Activated T-cell treated with anti-CD3 and anti-CD28 coated beads, Interleukin-2, amount 50 U/mL, for 4 hours (primary cell): Measurements from ENCODE around the gene COMMD9. TPM values are rescaled to one million over a fixed set of nuclear protein-coding genes. Genes with fewer than 3 reads are reported as not detected.

Experiments used
- ATAC-seq, 2 donors: fragments of 200-7000 bp; cut with Tn5 transposase; one replicate each; pipeline ENCODE4 v1.10.0; 2021
- DNase-seq: peaks from one replicate; pipeline ENCODE4 v3.0.0-alpha.2; 2020
- H3K27me3 Mint-ChIP-seq: one replicate; pipeline ENCODE4 v1.8.0; 2021; ENCODE audit warnings: low read depth, mixed read lengths
- H3K36me3 Mint-ChIP-seq: one replicate; pipeline ENCODE4 v1.8.0; 2022; ENCODE audit warnings: mixed read lengths; ENCODE audit not compliant: insufficient read depth
- H3K4me1 Mint-ChIP-seq: one replicate; pipeline ENCODE4 v1.8.0; 2021; ENCODE audit warnings: low read depth, mixed read lengths
- H3K4me3 Mint-ChIP-seq: one replicate; pipeline ENCODE4 v1.8.0; 2021; ENCODE audit warnings: mild to moderate bottlenecking, moderate library complexity, mixed read lengths
- H3K9me3 Mint-ChIP-seq: one replicate; pipeline ENCODE4 v1.8.0; 2021; ENCODE audit warnings: mixed read lengths
- total RNA-seq, 3 donors: library from RNA; stranded (reverse); gene quantifications; one replicate each; pipeline ENCODE4 v1.2.1, GENCODE V29; 2021

The COMMD9 gene
- total RNA-seq, 3 donors from 2014 or later = 47.0 to 55.4 (median 53.1) TPM

DNA sequence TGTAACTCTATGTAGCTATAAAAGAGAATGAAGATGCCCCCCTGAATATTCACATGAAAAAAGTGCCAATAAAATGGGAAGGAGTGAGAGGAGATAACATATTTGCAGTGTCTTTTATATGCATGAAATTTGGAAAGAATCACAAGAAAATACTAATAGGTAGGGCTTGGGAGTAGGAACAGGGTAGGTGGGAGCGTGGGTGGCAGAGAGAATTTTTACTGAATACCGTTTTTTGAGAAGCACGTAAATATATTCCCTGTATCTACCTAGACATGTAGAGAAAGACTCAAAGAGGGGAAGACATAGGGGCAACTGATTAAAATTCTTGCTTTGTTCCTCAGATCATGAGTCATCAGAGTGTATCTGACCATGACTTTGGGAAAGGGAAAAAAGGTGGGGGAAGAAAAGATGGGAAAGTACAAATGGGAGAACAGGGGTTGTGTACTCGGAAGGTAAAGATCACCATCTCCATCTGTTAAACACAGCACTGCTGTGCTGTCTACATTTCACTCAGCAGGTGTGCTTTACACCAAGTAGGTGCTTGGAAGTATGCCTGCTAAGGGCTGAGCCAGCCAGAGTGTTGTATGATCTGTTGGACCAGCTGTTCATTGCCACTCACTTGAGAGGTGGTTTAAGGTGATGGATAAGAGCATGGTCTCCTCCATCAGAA lies 22.8 kb upstream of the COMMD9 start:
- no peak for DNase-seq
- peaks cover 23% of the 10 kb centered on the region for H3K27me3 Mint-ChIP-seq
- H3K9me3 Mint-ChIP-seq = no peaks in the 10 kb centered on the region
- H3K4me1 Mint-ChIP-seq = no peaks in the 10 kb centered on the region
- no peak overlapping the region for H3K4me3 Mint-ChIP-seq
- no peak for ATAC-seq
- H3K36me3 Mint-ChIP-seq = no peaks in the 10 kb centered on the region

GRCh38 chr11:36309779-36310178 lies 20.6 kb upstream of the COMMD9 start:
- ATAC-seq (no peak), DNase-seq (no peak)
- Mint-ChIP-seq H3K4me1 (peaks cover 2% of the 10 kb centered on the region), H3K36me3 (no peaks in the 10 kb centered on the region), H3K4me3 (no peak overlapping the region), H3K9me3 (no peaks in the 10 kb centered on the region), H3K27me3 (peaks cover 19% of the 10 kb centered on the region)

DNA sequence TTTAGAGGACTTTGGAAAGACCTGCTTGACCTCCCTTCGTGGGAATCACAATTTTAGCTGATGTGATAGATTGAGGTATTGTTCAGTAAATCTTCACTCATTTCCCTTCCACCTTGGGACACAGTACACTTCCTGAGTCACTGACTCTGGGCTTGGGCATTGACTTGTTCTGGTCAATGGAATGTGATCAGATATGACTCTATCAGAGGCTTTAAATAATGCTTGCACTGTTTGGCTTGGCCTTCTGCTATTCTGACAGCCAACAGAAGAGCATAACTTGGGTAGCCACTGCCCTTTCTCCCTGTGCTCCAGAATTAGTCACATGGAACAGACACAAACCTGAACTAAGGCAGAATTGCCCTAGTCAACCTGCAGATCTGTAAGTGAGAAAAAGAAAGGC lies 19.4 kb upstream of the COMMD9 start:
- Mint-ChIP-seq H3K4me3 (no peak overlapping the region), H3K4me1 (peaks cover 2% of the 10 kb centered on the region), H3K36me3 (no peaks in the 10 kb centered on the region), H3K9me3 (no peaks in the 10 kb centered on the region), H3K27me3 (peaks cover 16% of the 10 kb centered on the region)
- ATAC-seq (no peak), DNase-seq (no peak)

GRCh38 chr11:36306888-36307287 lies 17.7 kb upstream of the COMMD9 start:
- Mint-ChIP-seq H3K4me1 (peaks cover 2% of the 10 kb centered on the region), H3K27me3 (peaks cover 16% of the 10 kb centered on the region), H3K36me3 (no peaks in the 10 kb centered on the region), H3K9me3 (no peaks in the 10 kb centered on the region), H3K4me3 (no peak overlapping the region)
- ATAC-seq = no peak
- no peak for DNase-seq

DNA sequence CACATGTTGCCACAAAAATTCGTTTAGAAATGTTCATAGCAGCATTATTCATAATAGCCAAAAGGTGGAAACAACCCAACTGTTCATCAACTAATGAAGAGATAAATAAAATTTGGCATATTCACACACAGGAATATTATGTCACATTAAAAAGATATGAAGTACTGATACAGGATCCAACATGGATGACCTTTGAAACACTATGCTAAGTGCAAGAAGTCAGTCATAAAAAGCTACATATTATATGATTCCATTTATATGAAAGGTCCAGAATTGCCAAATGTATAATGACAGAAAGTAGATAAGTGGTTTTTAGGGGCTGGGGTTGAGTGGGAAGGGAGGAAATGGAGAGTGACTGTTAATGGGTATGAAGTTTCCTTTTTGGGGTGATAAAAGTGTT lies 15.8 kb upstream of the COMMD9 start:
- peaks cover 11% of the 10 kb centered on the region for H3K27me3 Mint-ChIP-seq
- ATAC-seq = no peak
- peaks cover 2% of the 10 kb centered on the region for H3K4me1 Mint-ChIP-seq
- no peaks in the 10 kb centered on the region for H3K36me3 Mint-ChIP-seq
- DNase-seq = no peak
- no peak overlapping the region for H3K4me3 Mint-ChIP-seq
- H3K9me3 Mint-ChIP-seq = no peaks in the 10 kb centered on the region

DNA sequence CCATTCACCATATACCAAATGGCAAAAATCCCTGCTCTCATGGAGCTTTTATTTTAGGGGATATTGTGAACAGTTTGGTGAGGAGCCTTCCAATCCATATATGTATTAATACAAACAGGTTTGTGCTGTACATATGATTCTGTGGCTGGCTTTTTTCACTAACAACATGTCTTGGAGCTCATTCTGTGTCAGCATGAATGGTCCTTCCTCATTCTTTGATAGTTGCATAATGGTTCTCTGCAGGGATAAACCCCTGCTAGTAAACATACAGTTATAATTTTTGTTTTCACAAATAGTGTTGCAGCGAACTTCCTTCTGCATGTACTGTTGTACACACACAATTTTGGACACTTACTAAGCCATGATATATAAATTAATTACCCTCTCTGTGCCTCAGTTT lies 15.1 kb upstream of the COMMD9 start:
- Mint-ChIP-seq H3K9me3 (no peaks in the 10 kb centered on the region), H3K27me3 (peaks cover 10% of the 10 kb centered on the region), H3K4me1 (peaks cover 2% of the 10 kb centered on the region), H3K4me3 (no peak overlapping the region), H3K36me3 (no peaks in the 10 kb centered on the region)
- DNase-seq = no peak
- no peak for ATAC-seq

DNA sequence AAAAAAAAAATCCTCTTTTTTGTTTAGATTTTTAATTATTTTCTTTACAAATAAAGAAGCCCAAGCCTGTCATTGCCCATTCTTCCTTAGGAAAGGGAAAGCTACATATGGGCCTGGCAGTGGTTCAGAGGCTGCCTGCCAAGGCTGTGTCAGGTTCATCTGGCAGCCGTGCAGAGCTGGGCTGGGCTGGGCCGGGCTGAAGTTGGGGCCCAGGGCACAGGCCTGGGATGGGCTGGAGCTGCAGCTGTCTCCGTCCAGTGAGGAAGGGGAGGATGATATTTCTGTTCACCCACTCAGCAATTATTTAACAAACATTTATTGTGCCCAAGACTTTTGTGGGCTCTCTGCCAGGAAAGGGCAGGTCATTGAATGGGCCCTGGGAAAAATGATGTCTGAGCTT lies 11.4 kb upstream of the COMMD9 start:
- Mint-ChIP-seq H3K4me3 (no peak overlapping the region), H3K36me3 (no peaks in the 10 kb centered on the region), H3K4me1 (no peaks in the 10 kb centered on the region), H3K27me3 (peaks cover 3% of the 10 kb centered on the region), H3K9me3 (no peaks in the 10 kb centered on the region)
- ATAC-seq (no peak), DNase-seq (no peak)

GRCh38 chr11:36296884-36297543 lies 7.8 kb upstream of the COMMD9 start:
- no peak for ATAC-seq
- H3K27me3 Mint-ChIP-seq = no peaks in the 10 kb centered on the region

GRCh38 chr11:36295926-36296325 lies 6.7 kb upstream of the COMMD9 start, which contains the start of gene PRR5L:
TSS of gene PRR5L (plus strand) at chr11:36296288. CDS start at chr11:36401122, 104,834 bp downstream.
- Mint-ChIP-seq H3K4me3 (no peak within 1 kb of the TSS), H3K4me1 (peaks cover 3% of the 10 kb centered on the region), H3K9me3 (no peaks in the 10 kb centered on the region), H3K36me3 (no peaks in the 10 kb centered on the region), H3K27me3 (no peaks in the 10 kb centered on the region)
- no peak for ATAC-seq
- DNase-seq = no peak

More at GRCh38 chr11:36296884-36297543, 7.8 kb upstream of the COMMD9 start:
- H3K36me3 Mint-ChIP-seq = no peaks in the 10 kb centered on the region
- no peak for DNase-seq
- peaks cover 3% of the 10 kb centered on the region for H3K4me1 Mint-ChIP-seq
- no peaks in the 10 kb centered on the region for H3K9me3 Mint-ChIP-seq
- H3K4me3 Mint-ChIP-seq = no peak overlapping the region

DNA sequence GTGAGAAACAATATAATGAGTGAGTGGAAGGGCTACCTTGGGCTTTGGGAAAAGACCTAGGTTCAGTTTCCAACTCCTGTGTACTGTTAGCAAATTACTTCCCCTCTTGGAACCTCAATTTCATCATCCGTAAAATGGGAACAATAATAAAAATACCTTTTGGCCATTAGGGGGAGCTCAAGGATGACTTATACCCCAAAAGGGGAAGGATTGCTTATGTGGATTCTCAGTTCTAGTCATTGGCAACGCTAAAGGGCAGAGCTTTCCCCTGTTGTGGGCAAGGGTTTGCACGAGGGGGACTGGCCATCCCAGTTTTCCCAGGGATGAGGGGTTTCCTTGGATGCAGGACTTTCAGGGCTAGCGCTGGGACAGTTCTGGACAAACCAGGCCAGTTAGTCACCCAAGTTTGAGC lies 3.1 kb upstream of the COMMD9 start:
- no peaks in the 10 kb centered on the region for H3K9me3 Mint-ChIP-seq
- H3K4me3 Mint-ChIP-seq = no peak overlapping the region
- DNase-seq = no peak
- H3K4me1 Mint-ChIP-seq = peaks cover 20% of the 10 kb centered on the region
- H3K36me3 Mint-ChIP-seq = no peaks in the 10 kb centered on the region
- H3K27me3 Mint-ChIP-seq = no peaks in the 10 kb centered on the region
- no peak for ATAC-seq

GRCh38 chr11:36288442-36289225 lies 590 bp downstream of the COMMD9 start:
- ATAC-seq (no peak), DNase-seq (no peak)
- Mint-ChIP-seq H3K27me3 (no peaks in the 10 kb centered on the region), H3K9me3 (no peaks in the 10 kb centered on the region), H3K4me1 (peaks cover 41% of the 10 kb centered on the region), H3K4me3 (peak overlapping the region; percentile 92), H3K36me3 (no peaks in the 10 kb centered on the region)

- Mint-ChIP-seq H3K4me3 (no peak overlapping the region), H3K9me3 (peaks cover 9% of the 10 kb centered on the region), H3K4me1 (peaks cover 26% of the 10 kb centered on the region), H3K27me3 (no peaks in the 10 kb centered on the region), H3K36me3 (peaks cover 26% of the 10 kb centered on the region)
- ATAC-seq (no peak), DNase-seq (no peak)
These were observed 6.3 kb downstream of the COMMD9 start for GRCh38 chr11:36282926-36283325.

GRCh38 chr11:36281850-36282249 lies 7.4 kb downstream of the COMMD9 start:
- no peak for ATAC-seq
- H3K4me3 Mint-ChIP-seq = no peak overlapping the region

DNA sequence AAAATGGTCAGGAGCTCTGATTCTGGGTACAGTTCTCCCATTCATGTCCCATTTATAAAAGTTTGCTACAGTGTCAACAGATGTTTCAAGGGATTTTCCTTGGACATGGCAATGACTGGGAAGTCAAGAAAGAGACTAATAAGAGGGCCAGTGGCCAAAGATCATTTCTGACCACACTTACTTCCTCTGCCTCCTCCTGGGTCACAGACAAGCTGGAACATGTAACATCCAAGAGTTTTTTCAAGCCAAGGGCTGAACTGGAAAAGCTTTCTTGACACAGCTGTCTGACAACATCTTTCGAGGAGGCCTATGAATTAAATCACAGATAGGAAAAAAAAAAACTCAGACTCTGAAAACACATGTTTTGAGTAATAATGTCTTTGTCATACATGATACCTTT lies 8.7 kb downstream of the COMMD9 start:
- Mint-ChIP-seq H3K27me3 (no peaks in the 10 kb centered on the region), H3K36me3 (peaks cover 41% of the 10 kb centered on the region), H3K9me3 (peaks cover 9% of the 10 kb centered on the region), H3K4me1 (peaks cover 15% of the 10 kb centered on the region), H3K4me3 (no peak overlapping the region)
- ATAC-seq (no peak), DNase-seq (no peak)

More at GRCh38 chr11:36281850-36282249, 7.4 kb downstream of the COMMD9 start:
- Mint-ChIP-seq H3K4me1 (peaks cover 23% of the 10 kb centered on the region), H3K36me3 (peaks cover 35% of the 10 kb centered on the region), H3K9me3 (peaks cover 9% of the 10 kb centered on the region), H3K27me3 (no peaks in the 10 kb centered on the region)
- no peak for DNase-seq
